K562 (cell line): ENCODE data around the gene CUL1. TPM values are rescaled to one million over a fixed set of nuclear protein-coding genes. Genes with fewer than 3 reads are reported as not detected.

ENCODE experiments used
- ATAC-seq: fragments of 200-7000 bp; cut with Tn5 transposase; 3 replicates; pipeline ENCODE4 v1.9.1; 2020; ENCODE audit warnings: moderate library complexity
- BruUV-seq: library from RNA; stranded (reverse); fragments of 400-500 nt; replicated peaks from 2 replicates; lab custom pipeline; 2021; lab: Mats Ljungman, UMichigan
- CTCF ChIA-PET: fragments of 300-600 bp; formaldehyde crosslinking; extraction: SDS; loops from one replicate; lab custom pipeline; 2021; ENCODE audit warnings: low intra/inter-chr PET ratio; lab: Yijun Ruan, JAX
- POLR2A ChIA-PET: fragments of 300-600, 350-650 bp; sonication (Branson Sonifier 250); formaldehyde crosslinking; extraction: SDS; loops from one replicate; lab custom pipeline; 2021; ENCODE audit warnings: antibody characterized with exemption, inconsistent platforms; lab: Yijun Ruan, JAX
- DNase-seq, 4 experiments: peaks; one replicate each; pipeline versions ENCODE4 v3.0.0 to v3.0.0-alpha.2; 2011 to 2018; ENCODE audit warnings: low spot score in 3 of 4, mixed read lengths in 3 of 4; ENCODE audit errors: extremely low read depth in 1 of 4
- FAIRE-seq: peaks from 2 replicates; lab custom pipeline; 2011; peaks lifted over from hg19 to GRCh38; lab: Jason Lieb, UNC
- H2AFZ ChIP-seq: 2 replicates; pipeline ENCODE4 v1.6.0; 2011; ENCODE audit warnings: low read depth, low read length, control low read depth, inconsistent platforms
- H3K27ac ChIP-seq: fragments of 200-600 bp; 3 replicates; pipeline ENCODE4 v1.8.0; 2011; ENCODE audit warnings: low read depth, mild to moderate bottlenecking, control low read depth, inconsistent platforms, low read length, moderate library complexity, mixed read lengths; ENCODE audit errors: extremely low read depth
- H3K27me3 ChIP-seq, 2 experiments: fragments of 300-600 bp in 1 of 2; 2 replicates in 1 of 2; 3 replicates in 1 of 2; pipeline versions ENCODE4 v1.6.0 to v1.8.0; 2011; ENCODE audit warnings: inconsistent platforms in 2 of 2, low read length in 2 of 2, mild to moderate bottlenecking in 1 of 2, mixed read lengths in 1 of 2, moderate library complexity in 1 of 2; ENCODE audit not compliant: control insufficient read depth in 2 of 2, insufficient read depth in 2 of 2
- H3K36me3 ChIP-seq: fragments of 300-600 bp; 3 replicates; pipeline ENCODE4 v1.8.0; 2011; ENCODE audit warnings: mild to moderate bottlenecking, low read length, inconsistent platforms; ENCODE audit not compliant: control insufficient read depth, insufficient read depth
- H3K4me1 ChIP-seq, 2 experiments: fragments of 200-600 bp in 1 of 2; replicated peaks in 1 of 2; 2 replicates in 1 of 2; 3 replicates in 1 of 2; pipeline versions ENCODE4 v1.5.1 to v1.8.0; 2011; ENCODE audit warnings: inconsistent platforms in 2 of 2, low read length in 2 of 2, mild to moderate bottlenecking in 1 of 2, mixed read lengths in 1 of 2, moderate library complexity in 1 of 2; ENCODE audit not compliant: control insufficient read depth in 2 of 2, insufficient read depth in 2 of 2
- H3K4me2 ChIP-seq: 2 replicates; pipeline ENCODE4 v1.6.1; 2011; ENCODE audit warnings: low read length, control low read depth, inconsistent platforms, mixed read lengths; ENCODE audit not compliant: insufficient read depth
- H3K4me3 ChIP-seq: fragments of 200-600 bp; sonication (generic), shearing (Covaris generic); 2 replicates; pipeline ENCODE4 v1.5.1; 2016; ENCODE audit warnings: control low read depth, inconsistent platforms
- H3K79me2 ChIP-seq: fragments of 200-600 bp; 3 replicates; pipeline ENCODE4 v1.8.0; 2011; ENCODE audit warnings: low read length, inconsistent platforms; ENCODE audit not compliant: control insufficient read depth, insufficient read depth
- H3K9ac ChIP-seq, 2 experiments: 2 replicates each; pipeline versions ENCODE4 v1.6.0 to v1.6.1; 2011; ENCODE audit warnings: low read depth in 2 of 2, low read length in 2 of 2, control low read depth in 1 of 2, inconsistent platforms in 1 of 2, mild to moderate bottlenecking in 1 of 2, mixed read lengths in 1 of 2; ENCODE audit not compliant: insufficient read depth in 1 of 2
- H3K9me1 ChIP-seq: one replicate; pipeline ENCODE4 v1.6.0; 2011; ENCODE audit warnings: inconsistent platforms, mild to moderate bottlenecking, low read length, moderate library complexity; ENCODE audit not compliant: control insufficient read depth, insufficient read depth
- H3K9me3 ChIP-seq: replicated peaks from 2 replicates; pipeline ENCODE4 v1.5.1; 2011; ENCODE audit warnings: low read depth, low read length, inconsistent platforms; ENCODE audit not compliant: control insufficient read depth, insufficient read depth
- H4K20me1 ChIP-seq: replicated peaks from 2 replicates; pipeline ENCODE4 v1.6.1; 2011; ENCODE audit warnings: low read length, inconsistent platforms, mixed read lengths; ENCODE audit not compliant: control insufficient read depth, insufficient read depth
- DPF2 ChIP-seq: fragments of 450-650 bp; IDR thresholded peaks from 2 replicates; pipeline ENCODE4 v1.6.1; 2016
- ZNF121 ChIP-seq: sonication (generic); formaldehyde crosslinking; conservative IDR thresholded peaks from 2 replicates; pipeline ENCODE4 v1.8.0; 2022; ENCODE audit warnings: missing genetic modification reagents
- WGBS: fragments of 100-300 bp; shearing (Covaris generic); methylation state at CpG from one replicate; pipeline ENCODE4 v1.1.6; 2016; ENCODE audit warnings: low coverage, mixed read lengths; ENCODE audit not compliant: insufficient coverage; ENCODE audit errors: missing lambda C conversion rate; 5-methylcytosine and 5-hydroxymethylcytosine counted together
- in situ Hi-C: fragments of 300-500 bp; cut with MboI; formaldehyde crosslinking; loops from 4 replicates; pipeline ENCODE4 v1.15.0; 2018; ENCODE audit warnings: inconsistent platforms, mixed read lengths
- intact Hi-C: fragments of 100-400 bp; cut with micrococcal nuclease; formaldehyde crosslinking; loops from 2 replicates; pipeline ENCODE4 v1.14.2; 2022
- polyA plus RNA-seq, 8 experiments: library from polyadenylated mRNA; depleted of rRNA in 4 of 8; stranded (reverse) in 5 of 8; unstranded in 3 of 8; fragments of >200 nt; fragmentation: Nextera tagmentation in 2 of 8; fragmentation: Illumina TruSeq in 1 of 8; extraction: Ambion mirVana in 2 of 8; extraction: Trizol in 1 of 8; gene quantifications; 2 replicates each; pipeline versions ENCODE4 v1.2.1 to v1.2.3, GENCODE V29; 2011 to 2014; ENCODE audit warnings: inconsistent platforms in 1 of 8, missing spikeins in 1 of 8
- total RNA-seq, 7 experiments: library from RNA; depleted of rRNA in 6 of 7; stranded (reverse); fragments of >200 nt in 6 of 7; fragmentation: Illumina TruSeq in 2 of 7; extraction: Trizol in 2 of 7; gene quantifications; 2 replicates each; pipeline versions ENCODE4 v1.2.1 to v1.2.3, GENCODE V29; 2011 to 2021; ENCODE audit warnings: low replicate concordance in 1 of 7
- TF ChIP-seq, protein P1 (sequence below), 2 experiments: fragments of 450-650 bp; IDR thresholded peaks; 2 replicates each; pipeline ENCODE4 v1.6.1; 2016; ENCODE audit warnings: mild to moderate bottlenecking in 2 of 2, borderline replicate concordance in 1 of 2, low read depth in 1 of 2, moderate library complexity in 1 of 2

Gene CUL1
- total and polyA plus RNA-seq, 9 of the 15 experiments (the other 6 are each of a cell fraction or from before 2014, with no cell fraction given) = 31.5 to 107 (median 96.5) TPM

DNA sequence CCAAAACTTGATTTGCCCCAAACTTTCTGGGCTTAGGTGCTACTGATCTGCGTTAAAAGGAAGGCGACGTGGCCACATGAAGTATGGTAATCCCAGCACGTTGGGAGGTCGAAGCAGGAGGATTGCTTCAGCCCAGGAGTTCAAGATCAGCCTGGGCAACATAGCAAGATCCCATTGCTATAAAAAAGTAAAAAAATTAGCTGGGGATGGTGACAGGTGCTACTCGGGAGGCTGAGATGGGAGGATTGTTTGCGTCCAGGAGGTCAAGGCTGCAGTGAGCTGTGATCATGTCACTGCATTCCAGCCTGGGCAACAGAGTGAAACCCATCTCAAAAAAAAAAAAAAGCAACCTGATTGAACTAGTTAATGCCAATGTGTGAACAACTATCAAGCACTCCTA is 5.1 kb upstream of the CUL1 start:
- in situ Hi-C loops = no loop called here
- Histone ChIP-seq H3K27me3 (peaks cover 8 to 9% of the 10 kb centered on the region in 2 experiments; a peak in 3 of 5 replicates), H3K9me1 (no peaks in the 10 kb centered on the region), H3K4me3 (no peak overlapping the region), H3K27ac (no peak overlapping the region), H3K9ac (no peak overlapping the region), H3K36me3 (no peaks in the 10 kb centered on the region), H3K79me2 (peaks cover 10% of the 10 kb centered on the region; the same call in 1 of the 3 replicates), H3K4me1 (peaks cover 13 to 18% of the 10 kb centered on the region in 2 experiments; a peak in 4 of 5 replicates), H3K9me3 (no peaks in the 10 kb centered on the region), H4K20me1 (no peaks in the 10 kb centered on the region), H3K4me2 (no peak overlapping the region), H2AFZ (no peak overlapping the region)
- no peak for ATAC-seq
- no TSS peak for BruUV-seq
- DNase-seq = no peak
- WGBS = 42% methylated on average over 7 of the region's 7 CpGs
- TF ChIP-seq ZNF121 (peak; percentile 94), DPF2 (no peak)
- TF ChIP-seq, protein P1, sequence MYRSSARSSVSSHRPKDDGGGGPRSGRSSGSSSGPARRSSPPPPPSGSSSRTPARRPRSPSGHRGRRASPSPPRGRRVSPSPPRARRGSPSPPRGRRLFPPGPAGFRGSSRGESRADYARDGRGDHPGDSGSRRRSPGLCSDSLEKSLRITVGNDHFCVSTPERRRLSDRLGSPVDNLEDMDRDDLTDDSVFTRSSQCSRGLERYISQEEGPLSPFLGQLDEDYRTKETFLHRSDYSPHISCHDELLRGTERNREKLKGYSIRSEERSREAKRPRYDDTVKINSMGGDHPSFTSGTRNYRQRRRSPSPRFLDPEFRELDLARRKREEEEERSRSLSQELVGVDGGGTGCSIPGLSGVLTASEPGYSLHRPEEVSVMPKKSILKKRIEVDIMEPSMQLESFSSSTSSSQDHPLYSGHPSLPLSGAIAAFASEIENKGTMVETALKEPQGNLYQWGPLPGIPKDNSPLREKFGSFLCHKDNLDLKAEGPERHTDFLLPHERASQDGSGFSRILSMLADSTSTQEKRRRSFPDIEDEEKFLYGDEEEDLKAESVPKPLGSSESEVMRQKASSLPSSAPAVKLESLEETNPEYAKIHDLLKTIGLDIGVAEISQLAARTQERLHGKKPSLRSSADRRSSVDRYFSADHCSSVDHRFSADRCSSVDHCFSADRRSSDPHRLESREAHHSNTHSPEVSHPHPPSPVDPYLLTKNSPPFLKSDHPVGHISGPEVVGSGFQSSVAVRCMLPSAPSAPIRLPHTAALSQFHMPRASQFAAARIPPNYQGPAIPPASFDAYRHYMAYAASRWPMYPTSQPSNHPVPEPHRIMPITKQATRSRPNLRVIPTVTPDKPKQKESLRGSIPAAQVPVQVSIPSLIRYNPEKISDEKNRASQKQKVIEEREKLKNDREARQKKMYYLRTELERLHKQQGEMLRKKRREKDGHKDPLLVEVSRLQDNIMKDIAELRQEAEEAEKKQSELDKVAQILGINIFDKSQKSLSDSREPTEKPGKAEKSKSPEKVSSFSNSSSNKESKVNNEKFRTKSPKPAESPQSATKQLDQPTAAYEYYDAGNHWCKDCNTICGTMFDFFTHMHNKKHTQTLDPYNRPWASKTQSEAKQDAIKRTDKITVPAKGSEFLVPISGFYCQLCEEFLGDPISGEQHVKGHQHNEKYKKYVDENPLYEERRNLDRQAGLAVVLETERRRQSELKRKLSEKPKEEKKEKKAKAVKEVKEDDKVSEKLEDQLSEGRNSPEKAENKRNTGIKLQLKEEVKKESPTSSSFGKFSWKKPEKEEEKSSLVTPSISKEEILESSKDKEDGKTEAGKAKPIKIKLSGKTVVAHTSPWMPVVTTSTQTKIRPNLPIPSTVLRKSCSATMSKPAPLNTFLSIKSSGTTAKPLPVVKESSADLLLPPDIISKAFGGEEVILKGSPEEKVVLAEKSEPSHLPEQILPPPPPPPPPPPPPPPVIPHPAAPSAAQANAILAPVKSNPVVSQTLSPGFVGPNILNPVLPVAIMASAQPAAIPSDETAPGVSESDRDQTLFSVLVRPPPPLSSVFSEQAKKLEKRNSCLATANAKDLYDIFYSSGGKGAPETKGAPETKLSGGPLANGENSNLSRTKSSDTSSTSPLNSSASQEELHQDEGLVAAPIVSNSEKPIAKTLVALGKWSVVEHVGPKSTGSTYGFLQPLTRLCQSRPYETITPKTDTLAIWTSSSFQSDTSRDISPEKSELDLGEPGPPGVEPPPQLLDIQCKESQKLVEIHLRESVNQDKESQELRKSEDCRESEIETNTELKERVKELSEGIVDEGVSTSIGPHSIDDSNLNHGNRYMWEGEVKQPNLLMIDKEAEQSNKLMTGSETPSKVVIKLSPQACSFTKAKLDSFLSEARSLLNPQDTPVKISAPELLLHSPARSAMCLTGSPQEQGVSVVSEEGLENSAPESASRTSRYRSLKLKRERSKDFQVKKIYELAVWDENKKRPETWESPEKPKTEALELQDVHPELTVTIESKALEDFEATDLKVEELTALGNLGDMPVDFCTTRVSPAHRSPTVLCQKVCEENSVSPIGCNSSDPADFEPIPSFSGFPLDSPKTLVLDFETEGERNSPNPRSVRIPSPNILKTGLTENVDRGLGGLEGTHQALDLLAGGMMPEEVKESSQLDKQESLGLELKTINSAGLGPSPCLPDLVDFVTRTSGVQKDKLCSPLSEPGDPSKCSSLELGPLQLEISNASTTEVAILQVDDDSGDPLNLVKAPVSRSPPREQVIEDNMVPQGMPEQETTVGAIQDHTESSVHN (IDR thresholded peaks at IDR 0.05; ENCODE audit: borderline replicate concordance in 1 of 2, low read depth in 1 of 2) = no peak
- ChIA-PET CTCF (interaction anchor here (0.6 kb wide), 1 partner anchor 1360 kb away, joined by 5 read pairs; no protein-coding TSS in a partner anchor), POLR2A (interaction anchor here (0.6 to 0.8 kb wide), 2 partner anchors 53 to 416 kb away, joined by 3 read pairs; no protein-coding TSS in a partner anchor)
- intact Hi-C loops = no loop called here
- FAIRE-seq = no peak
